Stimulated activated CD4-positive, alpha-beta T cell treated with anti-CD3 and anti-CD28 coated beads, Interleukin-2, amount 100 ng/mL, for 4 hours (primary cell): ENCODE results near the gene ISOC2.
A peak's percentile ranks its signal among the peaks of the same experiment; 100 is the strongest.

Experiments used
- DNase-seq: peaks from one replicate; pipeline ENCODE4 v3.0.0-alpha.2; 2020; ENCODE audit warnings: low read depth

ISOC2 gene

DNA sequence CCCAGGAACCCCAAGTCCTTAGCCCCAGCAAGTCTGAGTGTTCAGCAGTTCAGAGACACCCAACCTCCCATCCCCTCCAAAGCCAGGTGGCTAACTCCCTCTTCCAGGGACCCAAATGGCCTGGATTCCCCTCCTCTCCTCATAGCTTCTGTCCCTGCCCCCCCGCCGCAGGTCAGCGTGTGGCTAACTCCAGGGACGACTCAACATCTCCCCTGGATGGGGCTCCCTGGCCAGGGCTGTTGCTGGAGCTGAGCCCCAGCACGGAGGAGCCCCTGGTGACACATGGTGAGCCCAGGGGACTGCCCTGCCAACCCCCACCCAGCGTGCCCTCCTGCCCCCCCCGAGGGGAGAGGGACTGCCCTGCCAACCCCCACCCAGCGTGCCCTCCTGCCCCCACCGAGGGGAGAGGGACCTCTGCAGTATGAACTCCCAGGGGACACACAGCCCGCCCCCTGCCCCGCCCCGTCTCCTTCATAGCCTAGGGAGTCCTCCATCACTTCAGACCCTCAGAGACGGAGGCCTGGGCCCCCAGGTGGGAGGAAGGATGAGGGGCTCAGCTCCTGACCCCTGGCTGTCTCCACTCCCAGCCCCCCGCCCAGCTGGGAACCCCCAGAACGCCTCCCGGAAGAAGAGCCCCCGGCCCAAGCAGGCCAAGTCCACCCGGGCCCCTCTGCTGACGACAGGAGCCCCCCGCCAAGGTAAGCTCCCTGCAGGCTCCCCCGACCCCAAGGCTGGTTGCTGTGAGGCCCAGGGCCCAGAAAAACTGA is 28.5 kb upstream of the ISOC2 start:
- no peak for DNase-seq

GRCh38 chr19:55488986-55489710 is 27.7 kb upstream of the ISOC2 start:
- DNase-seq = no peak

GRCh38 chr19:55487924-55488687 is 26.7 kb upstream of the ISOC2 start, which contains the start of gene SSC5D:
Gene SSC5D, plus strand, starts transcription at chr19:55488436. Its CDS starts 154 bp downstream, at chr19:55488590.
- DNase-seq = no peak

DNA sequence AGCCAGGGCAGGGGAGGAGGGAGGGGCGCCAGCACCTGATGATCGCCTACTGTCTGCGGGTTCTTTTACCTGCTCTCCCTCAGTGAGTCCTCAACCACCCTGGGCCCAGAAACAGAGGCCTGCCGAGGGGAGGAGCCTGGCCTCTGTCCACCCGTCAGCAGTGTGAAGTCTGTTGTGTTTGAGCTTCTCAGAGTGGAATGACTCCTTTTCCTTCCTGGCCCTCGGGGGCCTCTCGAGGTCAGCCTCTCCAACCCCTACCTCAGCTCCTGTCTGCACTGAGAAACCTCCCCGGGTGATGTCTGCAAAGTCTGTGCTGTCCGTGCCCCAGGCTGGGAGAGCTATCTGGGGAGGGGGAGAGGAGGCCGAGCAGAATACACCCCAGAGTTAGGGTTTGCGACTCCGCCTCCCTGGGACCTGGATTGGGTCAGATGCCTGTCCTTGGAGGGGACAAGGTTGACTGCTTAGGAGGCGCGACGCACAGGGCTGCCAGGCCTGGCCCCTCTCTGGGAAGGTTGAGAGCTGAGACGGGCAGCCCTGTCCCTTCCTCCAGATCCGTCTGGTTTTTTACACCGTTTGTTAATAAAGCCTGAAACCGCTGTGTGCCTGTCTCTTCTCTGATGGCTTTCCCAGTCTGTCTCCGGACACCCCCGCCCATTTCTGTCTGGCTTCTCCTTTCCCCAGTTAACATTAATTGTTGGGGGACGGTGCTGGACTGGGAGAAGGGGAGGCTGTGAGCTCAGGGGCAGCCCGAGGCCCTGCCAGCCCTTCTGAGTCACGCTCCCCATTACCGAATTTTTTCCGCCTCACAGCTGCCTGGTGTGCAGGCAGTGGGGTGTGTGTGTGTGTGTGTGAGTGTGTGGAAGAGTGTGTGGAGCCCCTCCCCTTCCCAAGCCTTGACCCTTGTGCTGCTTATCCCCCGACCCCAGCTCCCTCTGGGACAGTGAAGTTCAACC is 25.8 kb upstream of the ISOC2 start:
- peak; percentile 52 for DNase-seq

GRCh38 chr19:55486043-55486970 is 24.9 kb upstream of the ISOC2 start:
- no peak for DNase-seq

- no peak for DNase-seq
Observed at GRCh38 chr19:55485439-55486011, 24.1 kb upstream of the ISOC2 start.

GRCh38 chr19:55484593-55485438 is 23.4 kb upstream of the ISOC2 start, which contains the start of gene NAT14:
Gene NAT14, plus strand, starts transcription at chr19:55485188. Its CDS starts 521 bp downstream, at chr19:55485709.
- DNase-seq = peak; percentile 49

DNA sequence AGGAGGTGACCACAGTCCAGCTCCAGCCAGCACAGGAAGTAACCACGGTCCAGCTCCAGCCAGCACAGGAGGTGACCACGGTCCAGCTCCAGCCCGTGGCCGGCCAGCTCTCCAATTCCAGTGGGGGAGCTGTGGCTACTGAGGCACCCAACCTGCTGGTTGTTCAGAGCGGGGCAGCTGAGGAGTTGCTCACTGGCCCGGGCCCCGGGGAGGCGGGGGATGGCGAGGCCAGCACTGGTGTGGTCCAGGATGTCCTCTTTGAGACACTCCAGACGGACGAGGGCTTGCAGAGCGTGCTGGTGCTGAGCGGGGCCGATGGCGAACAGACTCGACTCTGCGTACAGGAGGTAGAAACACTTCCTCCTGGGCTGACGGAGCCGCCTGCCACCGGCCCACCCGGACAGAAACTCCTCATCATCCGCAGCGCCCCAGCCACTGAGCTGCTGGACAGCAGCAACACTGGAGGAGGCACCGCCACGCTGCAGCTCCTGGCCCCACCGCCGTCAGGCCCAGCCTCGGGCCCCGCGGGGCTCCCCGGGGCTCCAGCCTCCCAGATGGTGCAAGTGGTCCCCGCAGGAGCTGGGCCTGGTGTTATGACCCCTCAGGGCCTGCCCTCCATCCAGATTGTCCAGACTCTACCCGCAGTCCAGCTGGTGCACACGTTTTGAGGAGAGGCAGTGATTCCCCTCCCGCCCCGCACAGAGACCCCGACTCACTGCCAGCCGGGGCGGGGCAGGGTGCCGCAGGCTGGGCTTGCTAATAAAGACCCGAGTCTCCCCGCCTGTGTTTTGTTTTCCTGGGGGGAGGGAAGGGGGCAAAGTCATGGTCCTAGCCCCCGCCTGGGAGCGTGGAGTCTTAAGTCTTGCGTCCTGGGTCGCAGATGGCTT is 22.5 kb upstream of the ISOC2 start:
- no peak for DNase-seq

- no peak for DNase-seq
Observed at GRCh38 chr19:55482967-55483705, 21.7 kb upstream of the ISOC2 start.

DNA sequence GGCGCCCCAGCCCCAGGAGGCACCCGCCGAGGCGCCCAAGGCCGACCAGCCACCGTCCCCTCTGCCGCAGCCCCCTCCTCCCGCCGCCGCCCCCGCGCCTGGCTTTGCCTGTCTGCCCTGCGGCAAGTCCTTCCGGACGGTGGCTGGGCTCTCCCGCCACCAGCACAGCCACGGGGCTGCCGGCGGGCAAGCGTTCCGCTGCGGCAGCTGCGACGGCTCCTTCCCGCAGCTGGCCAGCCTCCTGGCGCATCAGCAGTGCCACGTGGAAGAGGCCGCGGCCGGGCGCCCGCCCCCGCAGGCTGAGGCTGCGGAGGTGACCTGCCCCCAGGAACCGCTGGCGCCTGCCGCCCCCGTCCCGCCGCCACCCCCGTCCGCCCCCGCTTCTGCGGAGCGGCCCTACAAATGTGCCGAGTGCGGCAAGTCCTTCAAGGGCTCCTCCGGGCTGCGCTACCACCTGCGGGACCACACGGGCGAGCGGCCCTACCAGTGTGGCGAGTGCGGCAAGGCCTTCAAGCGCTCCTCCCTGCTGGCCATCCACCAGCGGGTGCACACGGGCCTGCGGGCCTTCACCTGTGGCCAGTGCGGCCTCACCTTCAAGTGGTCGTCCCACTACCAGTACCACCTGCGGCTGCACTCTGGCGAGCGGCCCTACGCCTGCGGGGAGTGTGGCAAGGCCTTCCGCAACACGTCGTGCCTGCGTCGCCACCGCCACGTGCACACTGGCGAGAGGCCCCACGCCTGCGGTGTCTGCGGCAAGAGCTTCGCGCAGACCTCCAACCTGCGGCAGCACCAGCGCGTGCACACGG is 20.9 kb upstream of the ISOC2 start:
- DNase-seq = no peak

DNA sequence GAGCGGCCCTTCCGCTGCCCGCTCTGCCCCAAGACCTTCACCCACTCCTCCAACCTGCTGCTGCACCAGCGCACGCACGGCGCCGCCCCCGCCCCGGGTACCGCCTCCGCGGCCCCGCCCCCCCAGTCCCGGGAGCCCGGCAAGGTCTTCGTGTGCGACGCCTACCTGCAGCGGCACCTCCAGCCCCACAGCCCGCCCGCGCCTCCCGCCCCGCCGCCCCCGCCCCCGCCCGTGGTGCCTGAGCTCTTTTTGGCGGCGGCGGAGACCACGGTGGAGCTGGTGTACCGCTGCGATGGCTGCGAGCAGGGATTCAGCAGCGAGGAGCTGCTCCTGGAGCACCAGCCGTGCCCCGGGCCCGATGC is 20.3 kb upstream of the ISOC2 start:
- no peak for DNase-seq

- DNase-seq = no peak
Observed at GRCh38 chr19:55481148-55481793, 19.8 kb upstream of the ISOC2 start.

DNA sequence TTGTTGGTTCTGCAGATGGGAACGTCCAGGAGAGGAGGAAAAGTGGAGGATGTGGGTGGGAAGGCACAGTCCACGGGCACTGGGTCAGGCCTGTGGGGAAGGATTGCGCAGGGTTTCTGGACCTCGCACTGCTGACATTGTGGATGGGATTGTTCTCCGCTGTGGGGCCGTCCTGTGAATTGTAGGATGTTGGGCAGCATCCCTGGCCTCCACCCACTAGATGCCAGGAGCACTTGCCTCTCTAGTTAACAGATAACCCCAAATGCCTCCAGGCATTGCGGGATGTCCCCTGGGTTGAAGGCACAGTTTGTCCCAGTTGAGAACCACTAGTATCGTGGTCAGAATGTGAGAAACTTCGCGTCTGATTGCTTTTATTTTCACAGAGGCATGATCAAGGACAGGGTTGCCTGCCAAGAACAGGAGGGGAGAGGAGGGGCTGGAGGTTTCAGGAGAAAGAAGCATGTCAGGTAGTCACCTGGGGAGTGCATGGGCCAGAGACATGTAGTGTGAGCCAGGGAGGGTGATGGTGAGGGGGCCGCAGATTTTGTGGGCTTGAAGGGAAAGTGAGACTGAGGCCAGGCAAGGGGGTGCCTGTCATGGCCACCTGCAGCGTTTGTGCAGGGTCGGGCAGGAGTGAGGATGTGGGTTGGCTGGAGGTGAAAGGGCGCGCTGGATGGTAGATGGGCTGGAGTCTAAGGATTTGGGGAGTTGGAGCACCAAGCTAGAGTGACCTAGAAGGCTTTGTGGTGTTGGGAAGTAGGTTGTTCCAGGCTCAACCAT is 18.2 kb upstream of the ISOC2 start:
- DNase-seq = no peak

- DNase-seq = no peak
Observed at GRCh38 chr19:55479045-55479444, 17.6 kb upstream of the ISOC2 start.

DNA sequence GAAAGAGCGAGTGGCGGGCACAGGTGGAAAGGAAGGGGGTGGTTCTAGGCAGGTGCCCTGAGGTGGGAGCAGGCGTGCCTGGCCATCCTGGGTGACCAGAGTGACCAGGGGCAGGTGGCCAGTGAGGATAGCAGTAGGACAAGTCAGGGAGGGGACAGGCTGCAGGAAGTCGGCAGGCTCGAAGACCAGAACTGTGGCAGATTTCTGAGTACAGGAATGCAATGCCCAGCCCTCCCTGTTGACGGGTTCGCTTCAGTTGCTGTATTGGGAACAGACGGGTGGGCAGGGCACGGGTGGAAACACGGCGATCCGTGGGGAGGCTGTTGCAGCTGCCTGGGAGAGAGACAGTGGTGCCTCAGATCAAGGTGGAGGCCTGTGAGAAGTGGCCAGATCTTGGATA is 16.9 kb upstream of the ISOC2 start:
- no peak for DNase-seq
